SK-N-SH treated with all-trans-retinoic acid at 6 μM for 48 hours (cell line): Measurements from ENCODE around the gene DRAXIN.

Experiments used
- ATAC-seq: fragments of 200-7000 bp; cut with Tn5 transposase; 3 replicates; pipeline ENCODE4 v1.9.1; 2020; ENCODE audit warnings: mild to moderate bottlenecking, moderate library complexity
- ARNTL ChIP-seq: fragments of 450-650 bp; formaldehyde crosslinking; IDR thresholded peaks from 2 replicates; pipeline ENCODE4 v1.5.0; 2020; ENCODE audit warnings: low read depth, mild to moderate bottlenecking, moderate library complexity, borderline replicate concordance
- BACH2 ChIP-seq: fragments of 250-450 bp; sonication (Bioruptor Pico); IDR thresholded peaks from 2 replicates; pipeline ENCODE4 v1.9.0; 2021; ENCODE audit warnings: mild to moderate bottlenecking, borderline replicate concordance
- CSDC2 ChIP-seq: fragments of 250-450 bp; sonication (Bioruptor Pico); IDR thresholded peaks from 2 replicates; pipeline ENCODE4 v1.5.0; 2020; ENCODE audit warnings: mild to moderate bottlenecking, moderate library complexity
- OSR1 ChIP-seq: fragments of 250-450 bp; sonication (Bioruptor Pico); IDR thresholded peaks from 2 replicates; pipeline ENCODE4 v1.8.0; 2022; ENCODE audit warnings: moderate library complexity, mild to moderate bottlenecking, inconsistent platforms
- PPARA ChIP-seq: fragments of 250-450 bp; sonication (Bioruptor Pico); IDR thresholded peaks from 2 replicates; pipeline ENCODE4 v1.5.0; 2020; ENCODE audit warnings: mild to moderate bottlenecking, borderline replicate concordance
- RARB ChIP-seq: fragments of 250-450 bp; sonication (Bioruptor Pico); IDR thresholded peaks from 2 replicates; pipeline ENCODE4 v1.8.0; 2021; ENCODE audit warnings: mild to moderate bottlenecking, moderate library complexity
- SNAI2 ChIP-seq: fragments of 250-450 bp; sonication (Bioruptor Pico); IDR thresholded peaks from 2 replicates; pipeline ENCODE4 v1.5.0; 2020; ENCODE audit warnings: mild to moderate bottlenecking, moderate library complexity
- TCF4 ChIP-seq: fragments of 250-450 bp; sonication (Bioruptor Pico); IDR thresholded peaks from 2 replicates; pipeline ENCODE4 v1.8.0; 2021; ENCODE audit warnings: mild to moderate bottlenecking, moderate library complexity, borderline replicate concordance
- ZC3H10 ChIP-seq: fragments of 250-450 bp; sonication (Bioruptor Pico); IDR thresholded peaks from 2 replicates; pipeline ENCODE4 v1.5.1; 2021; ENCODE audit warnings: mild to moderate bottlenecking, moderate library complexity
- ZFP3 ChIP-seq: fragments of 250-450 bp; sonication (Bioruptor Pico); IDR thresholded peaks from 2 replicates; pipeline ENCODE4 v1.5.0; 2020; ENCODE audit warnings: mild to moderate bottlenecking, moderate library complexity
- ZFP30 ChIP-seq: fragments of 450-650 bp; formaldehyde crosslinking; IDR thresholded peaks from 2 replicates; pipeline ENCODE4 v1.5.0; 2022; ENCODE audit warnings: mild to moderate bottlenecking, moderate library complexity
- ZNF565 ChIP-seq: fragments of 450-650 bp; formaldehyde crosslinking; conservative IDR thresholded peaks from 2 replicates; pipeline ENCODE4 v1.5.0; 2020; ENCODE audit warnings: low read depth, mild to moderate bottlenecking, moderate library complexity
- ZNF70 ChIP-seq: fragments of 450-650 bp; formaldehyde crosslinking; IDR thresholded peaks from 2 replicates; pipeline ENCODE4 v1.5.0; 2020; ENCODE audit warnings: mild to moderate bottlenecking, moderate library complexity
- ZNF8 ChIP-seq: fragments of 450-650 bp; formaldehyde crosslinking; IDR thresholded peaks from 2 replicates; pipeline ENCODE4 v1.5.0; 2020; ENCODE audit warnings: mild to moderate bottlenecking, moderate library complexity
- TF ChIP-seq, protein P1 (sequence below): fragments of 250-450 bp; sonication (Bioruptor Pico); IDR thresholded peaks from 2 replicates; pipeline ENCODE4 v1.5.1; 2021; ENCODE audit warnings: mild to moderate bottlenecking, moderate library complexity
- TF ChIP-seq, protein P2 (sequence below): fragments of 250-450 bp; sonication (Bioruptor Pico); IDR thresholded peaks from 2 replicates; pipeline ENCODE4 v1.5.1; 2020; ENCODE audit warnings: low read depth, mild to moderate bottlenecking, moderate library complexity
- TF ChIP-seq, protein P3 (sequence below): fragments of 250-450 bp; sonication (Bioruptor Pico); IDR thresholded peaks from 2 replicates; pipeline ENCODE4 v1.5.0; 2020; ENCODE audit warnings: mild to moderate bottlenecking, moderate library complexity
- TF ChIP-seq, protein P4 (sequence below): fragments of 250-450 bp; sonication (Bioruptor Pico); IDR thresholded peaks from 2 replicates; pipeline ENCODE4 v1.8.0; 2021; ENCODE audit warnings: low read depth, mild to moderate bottlenecking, moderate library complexity, borderline replicate concordance

DRAXIN gene

DNA sequence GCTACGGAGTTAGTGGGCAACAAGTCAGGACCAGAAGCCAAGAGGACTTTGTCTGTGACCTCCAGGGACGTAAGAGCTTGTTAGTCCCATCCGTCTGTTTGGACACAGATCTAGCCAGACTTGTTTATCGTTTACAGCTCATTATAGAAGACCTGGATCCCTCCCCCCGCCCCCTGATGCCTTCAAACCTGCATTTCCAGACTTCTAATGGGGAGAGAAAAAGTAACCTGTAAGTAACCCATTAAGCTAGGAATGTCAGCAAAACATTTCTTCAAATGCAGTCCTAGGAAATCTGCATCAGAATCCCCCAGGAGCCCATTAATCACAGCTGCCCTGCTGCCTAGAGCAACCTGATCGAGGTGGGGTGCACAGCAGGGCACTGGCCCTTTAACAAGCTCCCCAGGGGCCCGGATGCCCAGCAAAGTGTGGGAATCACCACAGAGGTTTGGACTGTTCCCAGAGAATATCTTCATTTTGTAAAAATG, 9.2 kb upstream of the DRAXIN start:
- no peak for TF ChIP-seq PPARA (CRISPR knock-in tag)
- no peak for TF ChIP-seq ZFP3 (CRISPR knock-in tag)
- TF ChIP-seq, protein P1, sequence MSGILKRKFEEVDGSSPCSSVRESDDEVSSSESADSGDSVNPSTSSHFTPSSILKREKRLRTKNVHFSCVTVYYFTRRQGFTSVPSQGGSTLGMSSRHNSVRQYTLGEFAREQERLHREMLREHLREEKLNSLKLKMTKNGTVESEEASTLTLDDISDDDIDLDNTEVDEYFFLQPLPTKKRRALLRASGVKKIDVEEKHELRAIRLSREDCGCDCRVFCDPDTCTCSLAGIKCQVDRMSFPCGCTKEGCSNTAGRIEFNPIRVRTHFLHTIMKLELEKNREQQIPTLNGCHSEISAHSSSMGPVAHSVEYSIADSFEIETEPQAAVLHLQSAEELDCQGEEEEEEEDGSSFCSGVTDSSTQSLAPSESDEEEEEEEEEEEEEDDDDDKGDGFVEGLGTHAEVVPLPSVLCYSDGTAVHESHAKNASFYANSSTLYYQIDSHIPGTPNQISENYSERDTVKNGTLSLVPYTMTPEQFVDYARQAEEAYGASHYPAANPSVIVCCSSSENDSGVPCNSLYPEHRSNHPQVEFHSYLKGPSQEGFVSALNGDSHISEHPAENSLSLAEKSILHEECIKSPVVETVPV (CRISPR knock-in tag), result no peak
- no peak for TF ChIP-seq RARB (CRISPR knock-in tag)
- TF ChIP-seq, protein P2, sequence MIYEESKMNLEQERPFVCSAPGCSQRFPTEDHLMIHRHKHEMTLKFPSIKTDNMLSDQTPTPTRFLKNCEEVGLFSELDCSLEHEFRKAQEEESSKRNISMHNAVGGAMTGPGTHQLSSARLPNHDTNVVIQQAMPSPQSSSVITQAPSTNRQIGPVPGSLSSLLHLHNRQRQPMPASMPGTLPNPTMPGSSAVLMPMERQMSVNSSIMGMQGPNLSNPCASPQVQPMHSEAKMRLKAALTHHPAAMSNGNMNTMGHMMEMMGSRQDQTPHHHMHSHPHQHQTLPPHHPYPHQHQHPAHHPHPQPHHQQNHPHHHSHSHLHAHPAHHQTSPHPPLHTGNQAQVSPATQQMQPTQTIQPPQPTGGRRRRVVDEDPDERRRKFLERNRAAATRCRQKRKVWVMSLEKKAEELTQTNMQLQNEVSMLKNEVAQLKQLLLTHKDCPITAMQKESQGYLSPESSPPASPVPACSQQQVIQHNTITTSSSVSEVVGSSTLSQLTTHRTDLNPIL (CRISPR knock-in tag), result no peak
- no peak for TF ChIP-seq CSDC2 (CRISPR knock-in tag)
- TF ChIP-seq ZC3H10, result no peak
- no peak for TF ChIP-seq SNAI2 (CRISPR knock-in tag)
- no peak for TF ChIP-seq ZNF70
- TF ChIP-seq BACH2 (CRISPR knock-in tag), result no peak
- TF ChIP-seq OSR1 (CRISPR knock-in tag), result no peak
- no peak for TF ChIP-seq ARNTL (CRISPR knock-in tag)
- no peak for TF ChIP-seq TCF4 (CRISPR knock-in tag)
- no peak for TF ChIP-seq ZNF8
- TF ChIP-seq, protein P3, sequence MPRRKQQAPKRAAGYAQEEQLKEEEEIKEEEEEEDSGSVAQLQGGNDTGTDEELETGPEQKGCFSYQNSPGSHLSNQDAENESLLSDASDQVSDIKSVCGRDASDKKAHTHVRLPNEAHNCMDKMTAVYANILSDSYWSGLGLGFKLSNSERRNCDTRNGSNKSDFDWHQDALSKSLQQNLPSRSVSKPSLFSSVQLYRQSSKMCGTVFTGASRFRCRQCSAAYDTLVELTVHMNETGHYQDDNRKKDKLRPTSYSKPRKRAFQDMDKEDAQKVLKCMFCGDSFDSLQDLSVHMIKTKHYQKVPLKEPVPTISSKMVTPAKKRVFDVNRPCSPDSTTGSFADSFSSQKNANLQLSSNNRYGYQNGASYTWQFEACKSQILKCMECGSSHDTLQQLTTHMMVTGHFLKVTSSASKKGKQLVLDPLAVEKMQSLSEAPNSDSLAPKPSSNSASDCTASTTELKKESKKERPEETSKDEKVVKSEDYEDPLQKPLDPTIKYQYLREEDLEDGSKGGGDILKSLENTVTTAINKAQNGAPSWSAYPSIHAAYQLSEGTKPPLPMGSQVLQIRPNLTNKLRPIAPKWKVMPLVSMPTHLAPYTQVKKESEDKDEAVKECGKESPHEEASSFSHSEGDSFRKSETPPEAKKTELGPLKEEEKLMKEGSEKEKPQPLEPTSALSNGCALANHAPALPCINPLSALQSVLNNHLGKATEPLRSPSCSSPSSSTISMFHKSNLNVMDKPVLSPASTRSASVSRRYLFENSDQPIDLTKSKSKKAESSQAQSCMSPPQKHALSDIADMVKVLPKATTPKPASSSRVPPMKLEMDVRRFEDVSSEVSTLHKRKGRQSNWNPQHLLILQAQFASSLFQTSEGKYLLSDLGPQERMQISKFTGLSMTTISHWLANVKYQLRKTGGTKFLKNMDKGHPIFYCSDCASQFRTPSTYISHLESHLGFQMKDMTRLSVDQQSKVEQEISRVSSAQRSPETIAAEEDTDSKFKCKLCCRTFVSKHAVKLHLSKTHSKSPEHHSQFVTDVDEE (CRISPR knock-in tag), result no peak
- no peak for TF ChIP-seq ZNF565 (CRISPR knock-in tag)
- TF ChIP-seq, protein P4, sequence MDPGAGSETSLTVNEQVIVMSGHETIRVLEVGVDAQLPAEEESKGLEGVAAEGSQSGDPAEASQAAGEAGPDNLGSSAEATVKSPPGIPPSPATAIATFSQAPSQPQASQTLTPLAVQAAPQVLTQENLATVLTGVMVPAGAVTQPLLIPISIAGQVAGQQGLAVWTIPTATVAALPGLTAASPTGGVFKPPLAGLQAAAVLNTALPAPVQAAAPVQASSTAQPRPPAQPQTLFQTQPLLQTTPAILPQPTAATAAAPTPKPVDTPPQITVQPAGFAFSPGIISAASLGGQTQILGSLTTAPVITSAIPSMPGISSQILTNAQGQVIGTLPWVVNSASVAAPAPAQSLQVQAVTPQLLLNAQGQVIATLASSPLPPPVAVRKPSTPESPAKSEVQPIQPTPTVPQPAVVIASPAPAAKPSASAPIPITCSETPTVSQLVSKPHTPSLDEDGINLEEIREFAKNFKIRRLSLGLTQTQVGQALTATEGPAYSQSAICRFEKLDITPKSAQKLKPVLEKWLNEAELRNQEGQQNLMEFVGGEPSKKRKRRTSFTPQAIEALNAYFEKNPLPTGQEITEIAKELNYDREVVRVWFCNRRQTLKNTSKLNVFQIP (CRISPR knock-in tag), result no peak
- ATAC-seq, result no peak

DNA sequence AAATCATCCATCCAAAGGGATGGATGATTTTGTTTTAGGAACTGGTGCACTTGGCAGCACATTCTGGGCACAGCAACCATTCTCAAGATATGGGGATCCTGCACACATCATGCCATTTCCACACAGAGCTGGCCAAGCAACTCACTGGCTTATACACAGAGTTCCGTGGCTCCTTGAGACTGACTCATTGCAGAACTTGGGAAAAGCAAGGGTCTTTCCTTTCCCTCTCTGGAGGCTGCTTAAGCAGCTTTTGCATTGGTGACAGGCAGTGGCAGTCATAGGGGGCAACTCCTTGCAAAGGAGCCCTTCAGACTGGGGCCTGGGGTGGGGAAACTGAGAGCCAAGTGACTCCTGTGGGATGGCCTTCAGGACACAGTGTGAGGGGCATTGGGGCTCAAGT, 8.7 kb upstream of the DRAXIN start:
- TF ChIP-seq ARNTL (CRISPR knock-in tag) (no peak), TCF4 (CRISPR knock-in tag) (no peak), ZNF565 (CRISPR knock-in tag) (no peak), ZFP3 (CRISPR knock-in tag) (no peak), PPARA (CRISPR knock-in tag) (no peak), ZFP30 (CRISPR knock-in tag) (no peak), ZC3H10 (no peak)

DNA sequence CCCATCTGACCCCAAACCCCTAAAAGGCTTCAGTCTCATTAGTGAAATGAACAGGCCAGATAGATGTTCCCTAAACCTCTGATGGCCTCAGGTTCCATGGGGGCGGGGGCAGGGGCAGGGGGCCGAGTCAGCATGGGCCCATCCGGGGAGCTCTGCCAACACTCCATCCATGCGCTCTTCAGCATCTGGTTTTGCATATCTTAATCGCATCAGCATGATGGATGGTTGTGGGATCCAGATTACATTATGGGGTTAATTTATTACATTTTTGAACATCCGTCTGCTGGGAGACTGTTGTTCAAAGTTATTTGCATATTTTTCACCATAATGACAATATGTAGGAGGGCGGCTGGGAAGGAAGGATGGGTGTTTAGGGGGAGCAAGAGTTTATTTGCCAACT, 7.4 kb upstream of the DRAXIN start:
- ATAC-seq, result peak; percentile 6; the same call in 1 of the 3 replicates
- TF ChIP-seq ZC3H10, result no peak
- TF ChIP-seq TCF4 (CRISPR knock-in tag), result peak; percentile 73

More for the DNA sequence above, 8.7 kb upstream of the DRAXIN start:
- no peak for ATAC-seq

DNA sequence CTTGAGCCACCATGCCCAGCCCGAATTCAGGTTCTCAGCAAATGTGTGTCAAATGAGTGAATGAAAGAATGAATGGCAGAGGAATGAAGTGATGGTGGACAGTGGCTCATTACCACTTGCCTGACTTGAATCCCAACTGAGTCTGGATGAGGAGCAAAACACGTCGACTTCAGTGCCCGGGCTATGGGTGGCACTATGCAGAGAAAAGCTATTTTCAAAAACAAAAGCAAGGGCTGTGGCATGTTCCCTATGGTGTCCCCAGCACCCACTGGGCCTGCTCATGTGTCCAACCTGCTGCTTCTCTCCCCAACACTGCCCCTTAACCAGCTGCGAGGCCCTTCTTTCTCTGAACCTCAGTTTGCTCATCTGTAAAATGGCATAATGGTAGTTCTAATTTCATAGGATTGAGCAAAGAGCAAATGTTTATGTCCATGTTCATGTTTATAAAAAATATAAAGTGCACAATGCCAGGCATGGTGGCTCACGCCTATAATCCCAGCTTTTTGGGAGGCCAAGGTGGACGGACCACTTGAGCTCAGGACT, 6.2 kb upstream of the DRAXIN start:
- TF ChIP-seq OSR1 (CRISPR knock-in tag) (no peak), CSDC2 (CRISPR knock-in tag) (no peak), PPARA (CRISPR knock-in tag) (no peak), ZC3H10 (no peak)
- TF ChIP-seq, protein P3 (CRISPR knock-in tag), result no peak
- TF ChIP-seq, protein P1 (CRISPR knock-in tag), result no peak
- ATAC-seq, result no peak
